ENCODE measurements around the gene TANC2.
A peak's percentile ranks its signal among the peaks of the same experiment; 100 is the strongest.

TANC2 gene

GRCh38 chr17:62937606-62938005 is 28.4 kb upstream of the TANC2 start (continued):
- TF ChIP-seq, protein P1, sequence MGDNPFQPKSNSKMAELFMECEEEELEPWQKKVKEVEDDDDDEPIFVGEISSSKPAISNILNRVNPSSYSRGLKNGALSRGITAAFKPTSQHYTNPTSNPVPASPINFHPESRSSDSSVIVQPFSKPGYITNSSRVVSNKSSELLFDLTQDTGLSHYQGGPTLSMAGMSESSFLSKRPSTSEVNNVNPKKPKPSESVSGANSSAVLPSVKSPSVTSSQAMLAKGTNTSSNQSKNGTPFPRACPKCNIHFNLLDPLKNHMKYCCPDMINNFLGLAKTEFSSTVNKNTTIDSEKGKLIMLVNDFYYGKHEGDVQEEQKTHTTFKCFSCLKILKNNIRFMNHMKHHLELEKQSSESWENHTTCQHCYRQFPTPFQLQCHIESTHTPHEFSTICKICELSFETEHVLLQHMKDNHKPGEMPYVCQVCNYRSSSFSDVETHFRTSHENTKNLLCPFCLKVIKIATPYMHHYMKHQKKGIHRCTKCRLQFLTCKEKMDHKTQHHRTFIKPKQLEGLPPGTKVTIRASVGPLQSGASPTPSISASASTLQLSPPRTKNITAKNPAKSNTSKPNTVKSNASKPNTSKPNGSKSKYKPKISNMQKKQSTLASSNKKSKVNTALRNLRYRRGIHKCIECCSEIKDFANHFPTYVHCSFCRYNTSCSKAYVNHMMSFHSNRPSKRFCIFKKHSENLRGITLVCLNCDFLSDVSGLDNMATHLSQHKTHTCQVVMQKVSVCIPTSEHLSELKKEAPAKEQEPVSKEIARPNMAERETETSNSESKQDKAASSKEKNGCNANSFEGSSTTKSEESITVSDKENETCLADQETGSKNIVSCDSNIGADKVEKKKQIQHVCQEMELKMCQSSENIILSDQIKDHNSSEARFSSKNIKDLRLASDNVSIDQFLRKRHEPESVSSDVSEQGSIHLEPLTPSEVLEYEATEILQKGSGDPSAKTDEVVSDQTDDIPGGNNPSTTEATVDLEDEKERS (tag by site-specific recombination; IDR thresholded peaks at IDR 0.05): no peak

DNA sequence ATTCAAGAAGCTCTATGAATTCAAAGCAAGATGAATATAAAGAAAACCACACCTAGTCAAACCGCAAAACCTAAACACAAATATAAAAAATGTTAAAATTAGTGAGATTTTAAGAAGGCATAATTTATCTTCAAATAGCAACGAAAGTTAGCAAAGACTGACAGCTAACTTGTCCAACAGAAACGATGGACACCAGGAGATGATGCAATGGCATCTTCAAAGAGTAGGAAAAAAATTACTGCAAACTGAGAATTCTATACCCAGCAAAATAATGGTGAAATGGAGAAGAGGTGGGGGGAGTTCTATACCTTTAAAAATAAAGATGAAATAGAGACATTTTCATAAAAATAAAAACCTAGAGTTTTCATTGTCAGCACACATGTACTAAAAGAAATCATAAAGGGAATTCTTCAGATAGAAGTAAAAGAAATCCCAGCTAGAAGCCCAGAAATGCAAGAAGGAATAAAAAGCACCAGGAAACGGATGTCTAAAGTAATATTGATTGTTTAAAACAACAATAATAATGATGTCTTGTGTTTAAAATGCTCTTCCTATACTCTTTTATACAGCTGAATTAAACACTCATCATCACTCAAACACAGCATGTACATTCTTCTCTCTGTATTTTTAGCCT is 24.6 kb upstream of the TANC2 start:
- ChIA-PET CTCF (no interaction called here), POLR2A (no interaction called here)
- Histone ChIP-seq H3K36me3 (ENCODE audit: control insufficient read depth in 2 of 2, insufficient read depth in 1 of 2, low read length in 2 of 2) (no peaks in the 10 kb centered on the region), H3K27ac (ENCODE audit: extremely low read depth, low read depth, low read length) (no peak overlapping the region), H3K4me3 (ENCODE audit: low read depth, low read length) (no peak overlapping the region), H3K9me3 (ENCODE audit: control insufficient read depth, insufficient read depth, low read depth, low read length) (no peaks in the 10 kb centered on the region; the same call in 1 of the 2 replicates), H3K4me1 (ENCODE audit: control insufficient read depth, insufficient read depth, low read length) (no peaks in the 10 kb centered on the region)
- no peak for TF ChIP-seq ZNF596 (tag by site-specific recombination; IDR thresholded peaks at IDR 0.05)
- no peak for TF ChIP-seq GFI1B (tag by site-specific recombination; IDR thresholded peaks at IDR 0.05)
- no peak for TF ChIP-seq ZNF23 (tag by site-specific recombination; IDR thresholded peaks at IDR 0.05; ENCODE audit: borderline replicate concordance)
- TF ChIP-seq TRIM28 (IDR thresholded peaks at IDR 0.05; ENCODE audit: borderline replicate concordance, low read length): peak; percentile 94
- TF ChIP-seq INSM2 (tag by site-specific recombination; IDR thresholded peaks at IDR 0.05): no peak
- TF ChIP-seq ZNF362 (tag by site-specific recombination; IDR thresholded peaks at IDR 0.05): 0 out of 2 replicates have a peak, but pooled peaks have one; percentile 36
- no peak for TF ChIP-seq ZNF148 (tag by site-specific recombination; IDR thresholded peaks at IDR 0.05; ENCODE audit: borderline replicate concordance)
- TF ChIP-seq ZNF549 (tag by site-specific recombination; IDR thresholded peaks at IDR 0.05): peak; percentile 54; the same call in 1 of the 2 replicates
- peak; percentile 81; the same call in 1 of the 2 replicates for TF ChIP-seq ZNF626 (tag by site-specific recombination; IDR thresholded peaks at IDR 0.05)
- TF ChIP-seq ZNF558 (tag by site-specific recombination; IDR thresholded peaks at IDR 0.05): 0 out of 2 replicates have a peak, but pooled peaks have one; percentile 40
- TF ChIP-seq ZNF610 (tag by site-specific recombination; IDR thresholded peaks at IDR 0.05; ENCODE audit: borderline replicate concordance): 0 out of 2 replicates have a peak, but pooled peaks have one; percentile 47
- TF ChIP-seq ZNF658 (tag by site-specific recombination; IDR thresholded peaks at IDR 0.05): no peak
- TF ChIP-seq YY1 (tag by site-specific recombination; IDR thresholded peaks at IDR 0.05): no peak
- TF ChIP-seq SETDB1 (IDR thresholded peaks at IDR 0.05; ENCODE audit: insufficient read length, low read length): peak; percentile 100
- no peak for TF ChIP-seq MYNN (tag by site-specific recombination; IDR thresholded peaks at IDR 0.05; ENCODE audit: borderline replicate concordance)
- TF ChIP-seq ZNF510 (tag by site-specific recombination; IDR thresholded peaks at IDR 0.05; ENCODE audit: insufficient replicate concordance): peak; percentile 46
- no peak for TF ChIP-seq ZNF274 (IDR thresholded peaks at IDR 0.05; ENCODE audit: low read length)
- no peak for TF ChIP-seq ZNF274 (tag by site-specific recombination; IDR thresholded peaks at IDR 0.05; ENCODE audit: borderline replicate concordance)
- TF ChIP-seq ZNF26 (tag by site-specific recombination; IDR thresholded peaks at IDR 0.05): no peak
- TF ChIP-seq ZNF529 (tag by site-specific recombination; IDR thresholded peaks at IDR 0.05; ENCODE audit: insufficient replicate concordance): peak; percentile 68
- TF ChIP-seq, protein P2, sequence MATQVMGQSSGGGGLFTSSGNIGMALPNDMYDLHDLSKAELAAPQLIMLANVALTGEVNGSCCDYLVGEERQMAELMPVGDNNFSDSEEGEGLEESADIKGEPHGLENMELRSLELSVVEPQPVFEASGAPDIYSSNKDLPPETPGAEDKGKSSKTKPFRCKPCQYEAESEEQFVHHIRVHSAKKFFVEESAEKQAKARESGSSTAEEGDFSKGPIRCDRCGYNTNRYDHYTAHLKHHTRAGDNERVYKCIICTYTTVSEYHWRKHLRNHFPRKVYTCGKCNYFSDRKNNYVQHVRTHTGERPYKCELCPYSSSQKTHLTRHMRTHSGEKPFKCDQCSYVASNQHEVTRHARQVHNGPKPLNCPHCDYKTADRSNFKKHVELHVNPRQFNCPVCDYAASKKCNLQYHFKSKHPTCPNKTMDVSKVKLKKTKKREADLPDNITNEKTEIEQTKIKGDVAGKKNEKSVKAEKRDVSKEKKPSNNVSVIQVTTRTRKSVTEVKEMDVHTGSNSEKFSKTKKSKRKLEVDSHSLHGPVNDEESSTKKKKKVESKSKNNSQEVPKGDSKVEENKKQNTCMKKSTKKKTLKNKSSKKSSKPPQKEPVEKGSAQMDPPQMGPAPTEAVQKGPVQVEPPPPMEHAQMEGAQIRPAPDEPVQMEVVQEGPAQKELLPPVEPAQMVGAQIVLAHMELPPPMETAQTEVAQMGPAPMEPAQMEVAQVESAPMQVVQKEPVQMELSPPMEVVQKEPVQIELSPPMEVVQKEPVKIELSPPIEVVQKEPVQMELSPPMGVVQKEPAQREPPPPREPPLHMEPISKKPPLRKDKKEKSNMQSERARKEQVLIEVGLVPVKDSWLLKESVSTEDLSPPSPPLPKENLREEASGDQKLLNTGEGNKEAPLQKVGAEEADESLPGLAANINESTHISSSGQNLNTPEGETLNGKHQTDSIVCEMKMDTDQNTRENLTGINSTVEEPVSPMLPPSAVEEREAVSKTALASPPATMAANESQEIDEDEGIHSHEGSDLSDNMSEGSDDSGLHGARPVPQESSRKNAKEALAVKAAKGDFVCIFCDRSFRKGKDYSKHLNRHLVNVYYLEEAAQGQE (tag by site-specific recombination; IDR thresholded peaks at IDR 0.05): no peak
